T-helper 1 cell treated with Interleukin-12 subunit alpha and Interleukin-12 subunit beta and Interleukin-4 antibody, amounts not matched to agents 30 μg/mL and 1 μg/mL, for 36 hours (primary cell): ENCODE results near the gene PTK7.

Experiments
- H3K27ac Mint-ChIP-seq: one replicate; pipeline ENCODE4 v1.8.0; 2021; ENCODE audit warnings: mild to moderate bottlenecking, mixed read lengths
- H3K27me3 Mint-ChIP-seq: one replicate; pipeline ENCODE4 v1.8.0; 2021; ENCODE audit warnings: low read depth, mixed read lengths
- H3K36me3 Mint-ChIP-seq: one replicate; pipeline ENCODE4 v1.8.0; 2021; ENCODE audit warnings: low read depth, mixed read lengths
- H3K4me1 Mint-ChIP-seq: one replicate; pipeline ENCODE4 v1.8.0; 2021; ENCODE audit warnings: low read depth, mixed read lengths
- H3K4me3 Mint-ChIP-seq: one replicate; pipeline ENCODE4 v1.8.0; 2021; ENCODE audit warnings: mild to moderate bottlenecking, moderate library complexity, mixed read lengths
- H3K9me3 Mint-ChIP-seq: one replicate; pipeline ENCODE4 v1.8.0; 2021; ENCODE audit warnings: mixed read lengths

Gene PTK7

GRCh38 chr6:43178150-43178549, 102.0 kb downstream of the PTK7 start:
- Mint-ChIP-seq H3K36me3 (peaks cover 20% of the 10 kb centered on the region), H3K4me3 (no peak overlapping the region), H3K9me3 (no peaks in the 10 kb centered on the region), H3K4me1 (peaks cover 38% of the 10 kb centered on the region), H3K27me3 (no peaks in the 10 kb centered on the region), H3K27ac (no peak overlapping the region)

GRCh38 chr6:43178951-43179830, 103.1 kb downstream of the PTK7 start:
- H3K36me3 Mint-ChIP-seq, result peaks cover 23% of the 10 kb centered on the region
- no peak overlapping the region for H3K4me3 Mint-ChIP-seq
- no peaks in the 10 kb centered on the region for H3K9me3 Mint-ChIP-seq
- H3K27me3 Mint-ChIP-seq, result no peaks in the 10 kb centered on the region
- no peak overlapping the region for H3K27ac Mint-ChIP-seq
- peaks cover 37% of the 10 kb centered on the region for H3K4me1 Mint-ChIP-seq

- H3K27me3 Mint-ChIP-seq, result no peaks in the 10 kb centered on the region
- H3K36me3 Mint-ChIP-seq, result peaks cover 21% of the 10 kb centered on the region
- peaks cover 40% of the 10 kb centered on the region for H3K4me1 Mint-ChIP-seq
- no peak overlapping the region for H3K27ac Mint-ChIP-seq
- no peak overlapping the region for H3K4me3 Mint-ChIP-seq
- no peaks in the 10 kb centered on the region for H3K9me3 Mint-ChIP-seq
Measured at GRCh38 chr6:43180058-43180457, 103.9 kb downstream of the PTK7 start.

- peaks cover 21% of the 10 kb centered on the region for H3K36me3 Mint-ChIP-seq
- peak overlapping the region; percentile 55 for H3K4me3 Mint-ChIP-seq
- no peaks in the 10 kb centered on the region for H3K27me3 Mint-ChIP-seq
- H3K9me3 Mint-ChIP-seq, result no peaks in the 10 kb centered on the region
- peak overlapping the region; percentile 43 for H3K27ac Mint-ChIP-seq
- H3K4me1 Mint-ChIP-seq, result peaks cover 40% of the 10 kb centered on the region
Measured at GRCh38 chr6:43180985-43181384, 104.9 kb downstream of the PTK7 start.

- Mint-ChIP-seq H3K4me1 (peaks cover 37% of the 10 kb centered on the region), H3K4me3 (peak overlapping the region; percentile 98), H3K36me3 (peaks cover 21% of the 10 kb centered on the region), H3K27ac (peak overlapping the region; percentile 41), H3K27me3 (no peaks in the 10 kb centered on the region), H3K9me3 (no peaks in the 10 kb centered on the region)
Measured at GRCh38 chr6:43181621-43181941, 105.5 kb downstream of the PTK7 start.

GRCh38 chr6:43181942-43182860, 106.1 kb downstream of the PTK7 start, which contains the start of gene CUL9:
Gene CUL9 (plus strand): TSS chr6:43182196. CDS start chr6:43184311, 2,115 bp downstream.
- Mint-ChIP-seq H3K4me1 (peaks cover 37% of the 10 kb centered on the region), H3K36me3 (peaks cover 22% of the 10 kb centered on the region), H3K4me3 (peak within 1 kb of the TSS; percentile 98), H3K27me3 (no peaks in the 10 kb centered on the region), H3K27ac (peak within 1 kb of the TSS; percentile 64), H3K9me3 (no peaks in the 10 kb centered on the region)

GRCh38 chr6:43183441-43183840, 107.3 kb downstream of the PTK7 start:
- peaks cover 23% of the 10 kb centered on the region for H3K36me3 Mint-ChIP-seq
- peak overlapping the region; percentile 64 for H3K27ac Mint-ChIP-seq
- peak overlapping the region; percentile 98 for H3K4me3 Mint-ChIP-seq
- no peaks in the 10 kb centered on the region for H3K9me3 Mint-ChIP-seq
- H3K4me1 Mint-ChIP-seq, result peaks cover 37% of the 10 kb centered on the region
- no peaks in the 10 kb centered on the region for H3K27me3 Mint-ChIP-seq

GRCh38 chr6:43184268-43184985, 108.3 kb downstream of the PTK7 start:
- H3K4me1 Mint-ChIP-seq, result peaks cover 37% of the 10 kb centered on the region

GRCh38 chr6:43185391-43185985, 109.4 kb downstream of the PTK7 start:
- Mint-ChIP-seq H3K4me1 (peaks cover 37% of the 10 kb centered on the region), H3K4me3 (peak overlapping the region; percentile 34), H3K36me3 (peaks cover 21% of the 10 kb centered on the region), H3K27ac (peak overlapping the region; percentile 69), H3K27me3 (no peaks in the 10 kb centered on the region), H3K9me3 (no peaks in the 10 kb centered on the region)

More at GRCh38 chr6:43184268-43184985, 108.3 kb downstream of the PTK7 start:
- Mint-ChIP-seq H3K4me3 (peak overlapping the region; percentile 27), H3K27me3 (no peaks in the 10 kb centered on the region), H3K27ac (peak overlapping the region; percentile 58), H3K9me3 (no peaks in the 10 kb centered on the region), H3K36me3 (peaks cover 21% of the 10 kb centered on the region)

- H3K4me1 Mint-ChIP-seq, result peaks cover 39% of the 10 kb centered on the region
- no peak overlapping the region for H3K27ac Mint-ChIP-seq
Measured at GRCh38 chr6:43186019-43186418, 109.9 kb downstream of the PTK7 start.

GRCh38 chr6:43186706-43187105, 110.6 kb downstream of the PTK7 start:
- Mint-ChIP-seq H3K27me3 (no peaks in the 10 kb centered on the region), H3K4me3 (no peak overlapping the region), H3K9me3 (no peaks in the 10 kb centered on the region), H3K4me1 (peaks cover 33% of the 10 kb centered on the region), H3K27ac (no peak overlapping the region), H3K36me3 (peaks cover 23% of the 10 kb centered on the region)

More at GRCh38 chr6:43186019-43186418, 109.9 kb downstream of the PTK7 start:
- H3K4me3 Mint-ChIP-seq, result no peak overlapping the region
- H3K9me3 Mint-ChIP-seq, result no peaks in the 10 kb centered on the region
- H3K27me3 Mint-ChIP-seq, result no peaks in the 10 kb centered on the region
- H3K36me3 Mint-ChIP-seq, result peaks cover 23% of the 10 kb centered on the region

GRCh38 chr6:43187821-43188220, 111.7 kb downstream of the PTK7 start:
- H3K27ac Mint-ChIP-seq, result no peak overlapping the region
- no peaks in the 10 kb centered on the region for H3K9me3 Mint-ChIP-seq
- peaks cover 24% of the 10 kb centered on the region for H3K36me3 Mint-ChIP-seq
- H3K4me1 Mint-ChIP-seq, result peaks cover 29% of the 10 kb centered on the region
- H3K27me3 Mint-ChIP-seq, result no peaks in the 10 kb centered on the region
- H3K4me3 Mint-ChIP-seq, result no peak overlapping the region

GRCh38 chr6:43188426-43188825, 112.3 kb downstream of the PTK7 start:
- Mint-ChIP-seq H3K36me3 (peaks cover 28% of the 10 kb centered on the region), H3K9me3 (no peaks in the 10 kb centered on the region), H3K27me3 (no peaks in the 10 kb centered on the region), H3K27ac (no peak overlapping the region), H3K4me3 (no peak overlapping the region), H3K4me1 (peaks cover 23% of the 10 kb centered on the region)
